ENCODE measurements around the gene OR1E2.
"Not testable (repeated sequence)": the region's sequence is repeated elsewhere in the genome, so short reads cannot be mapped to it uniquely, and the experiment has no call there.

The OR1E2 gene

DNA sequence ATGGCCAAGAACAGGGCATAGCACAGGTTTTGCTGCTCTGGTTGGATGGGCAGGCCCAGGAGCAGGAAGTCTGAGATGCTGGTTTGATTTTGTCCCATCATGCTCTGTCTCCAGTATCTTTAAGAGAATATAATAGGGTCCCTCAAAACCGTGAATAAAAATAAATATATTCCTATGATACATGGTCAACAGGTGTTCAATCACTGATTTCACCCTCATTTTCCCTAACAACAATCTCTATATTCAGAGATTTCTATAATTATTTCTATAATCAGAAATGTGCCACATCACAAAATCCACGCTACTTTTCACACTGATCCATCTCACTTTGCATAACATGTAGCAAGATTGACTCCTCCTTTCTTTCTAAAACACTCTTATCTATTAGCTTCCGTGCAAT lies at the start of gene OR1E2:
OR1E2 (minus strand) TSS at position 101 of the 400 bp plus-strand sequence; CDS start at position 101, 0 bp downstream.
- H3K36me3 ChIP-seq (ENCODE audit: insufficient read depth, low read length): no peaks in the 10 kb centered on the region
- H3K9ac ChIP-seq (ENCODE audit: insufficient read length): no peak within 1 kb of the TSS
- DNase-seq (ENCODE audit: low read depth, low spot score): no peak
- H3K4me3 ChIP-seq: no peak within 1 kb of the TSS
- no peak within 1 kb of the TSS for H3K27ac ChIP-seq
- no peaks in the 10 kb centered on the region for H3K9me3 ChIP-seq (ENCODE audit: low read depth, low read length)
- TF ChIP-seq EZH2 (IDR thresholded peaks at IDR 0.05) (no peak), FOXP2 (optimal IDR thresholded peaks at IDR 0.05; ENCODE audit: control extremely low read depth, extremely low read length, insufficient read depth) (no peak), POLR2AphosphoS5 (IDR thresholded peaks at IDR 0.05; ENCODE audit: borderline replicate concordance, low read depth, low read length) (no peak)

DNA sequence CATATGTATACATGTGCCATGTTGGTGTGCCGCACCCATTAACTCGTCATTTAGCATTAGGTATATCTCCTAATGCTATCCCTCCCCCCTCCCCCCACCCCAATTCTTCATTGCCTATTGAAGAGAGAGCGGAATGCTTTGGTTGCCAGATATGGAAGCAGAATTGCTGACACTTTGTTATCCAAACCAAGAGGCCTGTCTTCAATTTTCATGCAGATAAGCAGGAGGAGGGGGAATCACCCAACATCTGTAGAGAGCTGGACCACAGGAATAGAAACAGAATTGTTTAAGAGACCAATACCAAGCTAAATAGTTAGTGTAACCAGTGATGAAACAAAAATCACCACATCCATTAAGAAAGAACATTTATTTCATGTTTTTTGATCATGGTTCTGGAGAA lies 49.2 kb upstream of the OR1E2 start:
- H3K36me3 ChIP-seq (ENCODE audit: insufficient read depth, low read length): no peaks in the 10 kb centered on the region
- H3K9ac ChIP-seq (ENCODE audit: insufficient read length): no peak overlapping the region
- H3K4me3 ChIP-seq: no peak overlapping the region
- no peak for DNase-seq (ENCODE audit: low read depth, low spot score)
- TF ChIP-seq POLR2AphosphoS5 (IDR thresholded peaks at IDR 0.05; ENCODE audit: borderline replicate concordance, low read depth, low read length) (no peak), FOXP2 (optimal IDR thresholded peaks at IDR 0.05; ENCODE audit: control extremely low read depth, extremely low read length, insufficient read depth) (no peak)
- H3K9me3 ChIP-seq (ENCODE audit: low read depth, low read length): no peaks in the 10 kb centered on the region
- H3K27ac ChIP-seq: no peak overlapping the region

DNA sequence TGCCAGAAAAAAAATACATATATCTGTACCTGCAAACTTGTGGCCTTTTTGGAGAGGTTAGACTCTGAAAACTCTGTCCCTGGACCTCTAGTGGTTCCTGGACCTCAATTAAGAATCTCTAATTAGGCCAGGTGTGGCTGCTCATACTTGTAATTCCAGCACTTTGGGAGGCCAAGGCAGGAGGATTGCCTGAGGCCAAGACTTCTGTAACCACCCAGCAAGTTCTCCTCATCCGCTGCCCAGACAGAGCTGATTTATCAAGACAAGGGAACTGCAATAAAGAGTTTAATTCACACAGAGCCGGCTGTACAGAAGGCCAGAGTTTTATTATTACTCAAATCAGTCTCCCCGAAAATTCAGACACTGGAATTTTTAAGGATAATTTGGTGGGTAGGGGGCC lies 46.3 kb upstream of the OR1E2 start:
- no peak for DNase-seq (ENCODE audit: low read depth, low spot score)
- Histone ChIP-seq H3K27ac (no peak overlapping the region), H3K4me3 (no peak overlapping the region), H3K36me3 (ENCODE audit: insufficient read depth, low read length) (no peaks in the 10 kb centered on the region), H3K9me3 (ENCODE audit: low read depth, low read length) (no peaks in the 10 kb centered on the region), H3K9ac (ENCODE audit: insufficient read length) (no peak overlapping the region)
- TF ChIP-seq POLR2AphosphoS5 (IDR thresholded peaks at IDR 0.05; ENCODE audit: borderline replicate concordance, low read depth, low read length) (no peak), EZH2 (IDR thresholded peaks at IDR 0.05) (no peak), FOXP2 (optimal IDR thresholded peaks at IDR 0.05; ENCODE audit: control extremely low read depth, extremely low read length, insufficient read depth) (no peak)

DNA sequence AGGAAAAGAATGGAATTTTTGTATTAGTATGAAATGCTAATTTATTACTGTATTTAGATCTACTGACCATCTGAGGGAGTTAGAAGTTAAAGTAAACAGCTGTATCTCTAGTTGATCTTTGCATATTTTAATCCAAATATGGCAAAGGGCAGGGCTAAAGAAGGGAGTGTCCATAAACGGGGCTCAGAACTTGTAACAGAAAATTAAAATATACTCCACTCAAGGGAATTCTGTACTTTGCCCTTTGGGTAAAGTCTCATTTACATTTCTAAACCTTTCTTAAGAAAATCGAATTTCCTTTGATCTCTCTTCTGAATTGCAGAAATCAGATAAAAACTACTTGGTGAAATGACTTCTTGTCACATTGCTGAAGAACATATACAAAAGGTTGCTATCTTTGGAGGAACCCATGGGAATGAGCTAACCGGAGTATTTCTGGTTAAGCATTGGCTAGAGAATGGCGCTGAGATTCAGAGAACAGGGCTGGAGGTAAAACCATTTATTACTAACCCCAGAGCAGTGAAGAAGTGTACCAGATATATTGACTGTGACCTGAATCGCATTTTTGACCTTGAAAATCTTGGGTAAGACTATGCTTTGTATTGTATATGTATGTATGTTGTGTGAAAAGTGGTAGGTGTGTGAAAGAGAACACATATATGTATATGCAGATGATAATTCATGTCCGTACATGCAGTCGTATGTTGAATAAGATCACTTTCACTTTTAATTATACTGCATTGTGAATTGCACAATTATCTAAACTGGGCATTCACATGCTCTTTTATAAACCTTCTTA lies 42.4 kb upstream of the OR1E2 start, which contains the start of gene ASPA:
ASPA (plus strand) TSS at position 186 of the 799 bp plus-strand sequence; CDS start at position 349, 163 bp downstream.
- no peaks in the 10 kb centered on the region for H3K9me3 ChIP-seq (ENCODE audit: low read depth, low read length)
- H3K27ac ChIP-seq: peak within 1 kb of the TSS; percentile 67
- DNase-seq (ENCODE audit: low read depth, low spot score): no peak
- peak within 1 kb of the TSS; percentile 66 for H3K4me3 ChIP-seq
- no peaks in the 10 kb centered on the region for H3K36me3 ChIP-seq (ENCODE audit: insufficient read depth, low read length)
- peak within 1 kb of the TSS; percentile 8 for H3K9ac ChIP-seq (ENCODE audit: insufficient read length)
- TF ChIP-seq POLR2AphosphoS5 (IDR thresholded peaks at IDR 0.05; ENCODE audit: borderline replicate concordance, low read depth, low read length) (no peak), EZH2 (IDR thresholded peaks at IDR 0.05) (no peak)

DNA sequence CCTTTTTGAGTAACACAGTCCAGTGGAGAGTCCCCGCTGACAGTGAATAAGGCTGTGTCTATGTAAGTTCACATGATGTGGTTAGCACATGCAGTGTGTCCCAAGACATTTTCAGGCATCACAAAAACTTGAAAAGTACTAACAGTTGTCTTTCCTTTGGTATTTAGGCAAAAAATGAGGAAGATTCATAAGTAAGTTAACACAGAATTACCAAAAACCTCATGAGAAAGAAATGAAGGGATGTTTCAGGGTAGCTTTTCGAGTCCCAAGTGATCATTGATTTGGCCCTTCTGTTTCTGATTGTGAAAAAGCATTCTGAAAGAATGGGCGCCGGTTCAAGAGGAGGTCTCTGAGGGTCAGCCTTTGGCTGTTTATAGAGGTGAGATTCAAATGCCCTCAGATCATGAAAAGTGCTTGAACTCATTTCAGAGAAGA lies 41.6 kb upstream of the OR1E2 start:
- Histone ChIP-seq H3K4me3 (peak overlapping the region; percentile 66), H3K9me3 (ENCODE audit: low read depth, low read length) (no peaks in the 10 kb centered on the region), H3K9ac (ENCODE audit: insufficient read length) (no peak overlapping the region), H3K36me3 (ENCODE audit: insufficient read depth, low read length) (no peaks in the 10 kb centered on the region), H3K27ac (peak overlapping the region; percentile 67; the same call in 1 of the 2 replicates)
- no peak for DNase-seq (ENCODE audit: low read depth, low spot score)
- TF ChIP-seq POLR2AphosphoS5 (IDR thresholded peaks at IDR 0.05; ENCODE audit: borderline replicate concordance, low read depth, low read length) (no peak), FOXP2 (optimal IDR thresholded peaks at IDR 0.05; ENCODE audit: control extremely low read depth, extremely low read length, insufficient read depth) (no peak), EZH2 (IDR thresholded peaks at IDR 0.05) (no peak)

DNA sequence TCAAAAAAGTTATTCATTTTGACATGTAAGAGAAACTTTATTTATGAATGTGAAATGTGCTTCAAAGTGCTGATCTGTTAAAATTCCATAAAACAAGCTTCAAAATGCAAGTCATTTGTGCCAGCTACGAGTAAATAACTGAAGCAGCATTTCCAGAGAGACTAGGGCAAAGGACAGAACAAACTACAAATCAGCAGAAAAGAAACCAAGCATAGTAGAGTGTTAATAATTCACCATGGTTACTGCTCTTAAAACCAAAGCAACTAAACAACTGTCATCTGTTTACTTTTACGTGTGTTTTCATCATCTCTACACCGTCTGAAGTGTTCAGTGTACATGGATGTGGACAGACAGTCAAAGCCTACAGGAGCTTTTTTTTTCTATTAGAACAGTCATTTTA lies 40.6 kb upstream of the OR1E2 start:
- Histone ChIP-seq H3K9ac (ENCODE audit: insufficient read length) (peak overlapping the region; percentile 34), H3K9me3 (ENCODE audit: low read depth, low read length) (no peaks in the 10 kb centered on the region), H3K27ac (peak overlapping the region; percentile 67), H3K4me3 (peak overlapping the region; percentile 30), H3K36me3 (ENCODE audit: insufficient read depth, low read length) (no peaks in the 10 kb centered on the region)
- no peak for DNase-seq (ENCODE audit: low read depth, low spot score)
- TF ChIP-seq FOXP2 (optimal IDR thresholded peaks at IDR 0.05; ENCODE audit: control extremely low read depth, extremely low read length, insufficient read depth) (no peak), POLR2AphosphoS5 (IDR thresholded peaks at IDR 0.05; ENCODE audit: borderline replicate concordance, low read depth, low read length) (no peak), EZH2 (IDR thresholded peaks at IDR 0.05) (no peak)

- no peak for DNase-seq (ENCODE audit: low read depth, low spot score)
- Histone ChIP-seq H3K9me3 (ENCODE audit: low read depth, low read length) (no peaks in the 10 kb centered on the region), H3K4me3 (no peak overlapping the region), H3K36me3 (ENCODE audit: insufficient read depth, low read length) (no peaks in the 10 kb centered on the region), H3K9ac (ENCODE audit: insufficient read length) (no peak overlapping the region), H3K27ac (no peak overlapping the region)
- TF ChIP-seq FOXP2 (optimal IDR thresholded peaks at IDR 0.05; ENCODE audit: control extremely low read depth, extremely low read length, insufficient read depth): no peak
- TF ChIP-seq POLR2AphosphoS5 (IDR thresholded peaks at IDR 0.05; ENCODE audit: borderline replicate concordance, low read depth, low read length): no peak
- no peak for TF ChIP-seq EZH2 (IDR thresholded peaks at IDR 0.05)
Measured at GRCh38 chr17:3472137-3472536, 38.5 kb upstream of the OR1E2 start.

- no peak within 1 kb of the TSS for H3K9ac ChIP-seq (ENCODE audit: insufficient read length)
- no peaks in the 10 kb centered on the region for H3K36me3 ChIP-seq (ENCODE audit: insufficient read depth, low read length)
- H3K27ac ChIP-seq: no peak within 1 kb of the TSS
- H3K4me3 ChIP-seq: no peak within 1 kb of the TSS
- no peak for TF ChIP-seq EZH2 (IDR thresholded peaks at IDR 0.05)
- no peak for DNase-seq (ENCODE audit: low read depth, low spot score)
- H3K9me3 ChIP-seq (ENCODE audit: low read depth, low read length): no peaks in the 10 kb centered on the region
Measured at GRCh38 chr17:3471599-3471998, 38.0 kb upstream of the OR1E2 start, which contains the start of gene SPATA22. SPATA22 (minus strand) TSS chr17:3471819; CDS start chr17:3469325, 2,494 bp downstream.

DNA sequence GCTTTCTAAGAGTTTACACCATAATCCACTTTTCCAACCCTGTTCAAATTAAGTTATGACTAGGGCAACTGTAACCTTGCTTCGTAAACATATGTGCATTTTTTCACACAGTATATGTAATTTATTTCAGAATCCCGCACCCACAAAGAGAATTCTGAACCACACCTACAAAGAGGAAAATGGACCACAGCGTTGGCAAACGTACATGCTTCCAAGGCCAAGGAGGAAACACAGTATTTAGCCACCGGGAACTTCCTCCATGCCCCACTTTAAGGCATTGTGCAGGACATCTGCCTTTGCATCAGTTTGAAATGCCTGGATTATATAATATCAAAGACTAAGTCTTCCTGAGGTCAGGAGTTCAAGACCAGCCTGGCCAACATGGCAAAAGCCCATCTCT lies 35.9 kb upstream of the OR1E2 start:
- no peak overlapping the region for H3K4me3 ChIP-seq
- H3K9ac ChIP-seq (ENCODE audit: insufficient read length): no peak overlapping the region
- no peak overlapping the region for H3K27ac ChIP-seq
- DNase-seq (ENCODE audit: low read depth, low spot score): no peak
- H3K9me3 ChIP-seq (ENCODE audit: low read depth, low read length): no peaks in the 10 kb centered on the region
- TF ChIP-seq EZH2 (IDR thresholded peaks at IDR 0.05): no peak
- no peak for TF ChIP-seq POLR2AphosphoS5 (IDR thresholded peaks at IDR 0.05; ENCODE audit: borderline replicate concordance, low read depth, low read length)
- no peak for TF ChIP-seq FOXP2 (optimal IDR thresholded peaks at IDR 0.05; ENCODE audit: control extremely low read depth, extremely low read length, insufficient read depth)
- H3K36me3 ChIP-seq (ENCODE audit: insufficient read depth, low read length): no peaks in the 10 kb centered on the region

GRCh38 chr17:3466355-3466754 lies 32.7 kb upstream of the OR1E2 start:
- not testable (repeated sequence) for DNase-seq (ENCODE audit: low read depth, low spot score); H3K27ac ChIP-seq; H3K36me3 ChIP-seq (ENCODE audit: insufficient read depth, low read length); H3K9ac ChIP-seq (ENCODE audit: insufficient read length); H3K4me3 ChIP-seq; H3K9me3 ChIP-seq (ENCODE audit: low read depth, low read length)
